ENCODE measurements around the gene AMBRA1. TPM values are rescaled to one million over a fixed set of nuclear protein-coding genes. Genes with fewer than 3 reads are reported as not detected.

AMBRA1 gene
- 12.1 TPM for polyA plus RNA-seq (ENCODE audit: insufficient read length)

GRCh38 chr11:46593550-46594373 is at the start of gene AMBRA1:
Gene AMBRA1 (minus strand): TSS chr11:46594023. CDS start chr11:46548380, 45,643 bp downstream.
- DNase-seq (ENCODE audit: low read depth), result peak; percentile 78

- DNase-seq (ENCODE audit: low read depth), result no peak
Observed at GRCh38 chr11:46643531-46643930, 49.7 kb upstream of the AMBRA1 start.

DNA sequence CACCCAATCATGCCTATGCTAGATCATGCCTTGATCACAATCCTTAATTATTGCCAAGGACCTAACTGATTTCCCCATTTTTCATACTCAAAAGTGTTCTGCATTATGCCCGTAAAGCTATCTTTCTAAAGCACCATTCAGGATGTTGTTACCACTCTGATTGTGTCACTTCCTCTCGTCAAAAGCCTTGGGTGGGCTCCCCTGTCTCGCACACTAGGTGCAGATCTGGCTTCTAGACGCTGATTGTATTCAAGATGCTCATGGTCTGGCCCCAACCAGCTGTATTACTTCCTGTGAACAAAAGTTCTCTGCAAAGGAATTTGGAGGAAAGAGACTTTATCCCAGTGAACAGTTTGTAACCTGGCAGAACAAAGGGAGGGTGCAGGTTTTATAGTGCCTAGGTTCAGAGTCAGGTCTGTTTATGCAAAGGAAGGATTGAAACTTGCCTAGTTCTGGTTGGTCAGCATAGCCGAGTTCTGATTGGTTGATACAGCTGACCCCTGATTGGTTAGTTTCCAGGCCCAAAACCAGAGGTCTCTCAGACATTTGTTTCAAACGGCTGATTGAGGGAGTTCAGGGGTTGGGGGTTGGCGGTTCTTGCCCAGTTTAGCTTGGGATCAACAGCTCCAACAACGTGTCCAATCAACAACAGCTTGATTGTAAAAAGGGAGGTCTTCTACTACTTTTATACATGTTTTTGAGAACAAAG is 49.0 kb upstream of the AMBRA1 start:
- DNase-seq (ENCODE audit: low read depth), result no peak

DNA sequence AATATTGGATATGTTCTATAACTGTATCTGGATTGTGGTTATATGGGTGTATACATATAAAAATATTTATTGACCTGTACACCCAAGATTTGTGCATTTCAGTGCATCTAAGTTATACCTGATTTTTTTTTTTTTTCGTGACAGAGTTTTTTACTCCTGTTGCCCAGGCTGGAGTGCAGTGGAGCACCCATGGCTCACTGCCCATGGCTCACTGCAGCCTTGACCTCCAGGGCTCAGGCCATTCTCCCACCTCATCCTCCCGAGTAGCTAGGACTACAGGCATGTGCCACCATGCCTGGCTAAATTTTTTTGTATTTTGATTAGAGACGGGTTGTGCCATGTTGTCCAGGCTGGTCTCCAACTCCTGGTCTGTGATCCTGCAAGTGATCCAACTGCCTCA is 47.8 kb upstream of the AMBRA1 start:
- DNase-seq (ENCODE audit: low read depth), result no peak

DNA sequence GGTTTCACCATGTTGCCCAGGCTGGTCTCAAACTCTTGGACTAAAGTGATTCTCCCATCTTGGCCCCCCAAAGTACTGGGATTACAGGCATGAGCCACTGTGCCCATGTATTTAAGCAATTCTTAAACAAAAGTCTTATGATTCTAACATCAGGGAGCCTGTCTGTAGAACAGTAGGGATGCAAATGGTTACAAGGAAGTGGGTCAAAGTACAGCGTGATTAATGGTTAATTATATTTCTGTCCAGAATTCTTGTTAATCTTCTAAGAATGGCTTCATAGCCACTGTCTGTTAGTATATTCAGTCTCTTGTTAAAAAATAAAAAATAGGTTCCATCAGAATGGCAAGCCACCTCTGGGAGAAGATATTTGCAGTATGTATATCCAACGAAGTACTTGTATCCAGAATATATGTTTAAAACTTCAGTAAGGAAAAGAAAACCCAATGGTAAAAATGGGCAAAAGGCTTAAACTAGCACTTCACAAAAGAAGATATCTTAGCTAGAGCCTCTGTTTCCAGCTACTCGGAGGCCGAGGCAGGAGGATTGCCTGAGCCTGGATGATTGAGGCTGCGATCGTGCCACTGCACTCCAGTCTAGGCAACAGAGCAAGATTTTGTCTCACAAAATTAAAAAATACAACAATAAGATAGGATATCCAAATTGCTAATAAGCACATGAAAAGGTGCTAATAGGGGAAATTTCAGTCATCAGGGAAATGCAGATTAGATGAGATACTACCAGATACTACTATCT is 46.4 kb upstream of the AMBRA1 start:
- DNase-seq (ENCODE audit: low read depth), result no peak

- no peak for DNase-seq (ENCODE audit: low read depth)
Observed at GRCh38 chr11:46639197-46639839, 45.5 kb upstream of the AMBRA1 start.

DNA sequence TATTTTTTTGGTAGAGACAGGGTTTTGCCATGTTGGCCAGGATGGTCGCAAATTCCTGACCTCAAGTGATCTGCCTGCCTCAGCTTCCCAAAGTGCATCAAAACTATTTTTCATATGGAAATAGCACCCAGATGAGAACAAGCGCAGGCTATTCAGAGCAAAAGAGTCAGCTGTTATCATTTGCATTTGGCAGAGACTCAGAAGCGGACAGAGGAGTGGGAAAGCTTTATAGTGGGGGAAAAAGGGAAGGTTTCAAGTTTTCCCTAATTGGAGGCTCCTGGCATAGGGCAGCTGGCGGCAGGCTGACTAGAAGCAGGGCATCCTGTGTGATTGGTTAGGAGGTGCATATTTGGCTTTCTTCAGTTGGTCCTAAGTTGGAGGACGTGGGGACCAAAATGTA is 43.7 kb upstream of the AMBRA1 start:
- no peak for DNase-seq (ENCODE audit: low read depth)

GRCh38 chr11:46635557-46636139 is 41.8 kb upstream of the AMBRA1 start:
- DNase-seq (ENCODE audit: low read depth), result no peak

DNA sequence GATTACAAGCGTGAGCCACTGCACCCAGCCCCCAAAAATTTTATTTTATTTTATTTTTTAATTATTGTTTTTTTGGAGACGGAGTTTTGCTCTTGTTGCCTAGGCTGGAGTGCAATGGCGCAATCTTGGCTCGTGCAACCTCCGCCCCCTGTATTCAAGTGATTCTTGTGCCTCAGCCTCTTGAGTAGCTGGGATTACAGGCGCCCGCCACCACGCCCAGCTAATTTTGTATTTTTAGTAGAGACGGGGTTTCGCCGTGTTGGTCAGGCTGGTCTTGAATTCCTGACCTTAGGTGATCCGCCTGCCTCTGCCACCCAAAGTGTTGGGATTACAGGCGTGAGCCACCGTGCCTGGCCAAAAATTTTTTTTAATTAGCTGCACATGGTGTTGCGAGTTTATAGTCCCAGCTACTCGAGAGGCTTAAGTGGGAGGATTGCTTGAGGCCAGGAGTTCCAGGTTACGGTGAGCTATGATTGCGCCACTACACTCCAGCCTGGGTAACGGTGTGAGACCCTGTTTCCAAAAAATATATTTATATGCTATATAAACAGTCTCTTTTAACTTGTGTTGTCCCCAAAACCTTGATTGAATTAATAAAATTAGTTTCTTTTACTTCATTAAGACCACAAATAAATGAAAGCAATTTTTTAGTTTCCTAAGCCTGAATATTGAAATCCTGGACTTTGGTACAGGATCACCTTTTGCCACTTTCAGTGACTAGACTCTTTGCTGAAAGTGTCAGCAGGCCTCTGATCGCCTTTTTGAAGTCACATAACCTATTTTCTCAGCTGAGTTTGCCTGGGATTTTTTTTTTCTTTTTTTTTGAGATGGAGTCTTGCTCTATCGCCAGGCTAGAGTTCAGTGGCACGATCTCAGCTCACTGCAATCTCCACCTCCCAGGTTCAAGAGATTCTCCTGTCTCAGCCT is 39.7 kb upstream of the AMBRA1 start:
- DNase-seq (ENCODE audit: low read depth), result no peak

DNA sequence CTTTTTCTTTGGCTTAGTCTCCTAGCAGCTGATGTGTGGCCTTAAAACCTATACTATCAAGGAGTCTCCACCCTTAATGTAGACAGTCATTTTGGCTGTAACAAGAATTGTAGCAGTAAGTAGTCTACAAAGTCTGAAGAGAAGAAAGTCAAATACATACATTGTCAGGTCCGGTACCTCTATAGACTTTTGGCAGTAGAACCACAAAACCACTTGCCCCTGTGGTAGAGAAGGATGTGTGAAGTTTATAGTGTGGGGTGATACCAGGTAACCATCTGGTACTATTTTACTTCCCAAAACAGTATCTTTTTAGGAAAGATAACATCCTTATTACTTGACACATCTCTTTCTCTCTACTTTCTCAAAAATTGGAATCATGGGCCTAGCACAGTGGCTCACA is 38.7 kb upstream of the AMBRA1 start:
- DNase-seq (ENCODE audit: low read depth), result no peak

GRCh38 chr11:46631676-46632075 is 37.9 kb upstream of the AMBRA1 start:
- DNase-seq (ENCODE audit: low read depth), result no peak

- no peak for DNase-seq (ENCODE audit: low read depth)
Observed at GRCh38 chr11:46630237-46630636, 36.4 kb upstream of the AMBRA1 start.

- DNase-seq (ENCODE audit: low read depth), result no peak
Observed at GRCh38 chr11:46628961-46629360, 35.1 kb upstream of the AMBRA1 start.

DNA sequence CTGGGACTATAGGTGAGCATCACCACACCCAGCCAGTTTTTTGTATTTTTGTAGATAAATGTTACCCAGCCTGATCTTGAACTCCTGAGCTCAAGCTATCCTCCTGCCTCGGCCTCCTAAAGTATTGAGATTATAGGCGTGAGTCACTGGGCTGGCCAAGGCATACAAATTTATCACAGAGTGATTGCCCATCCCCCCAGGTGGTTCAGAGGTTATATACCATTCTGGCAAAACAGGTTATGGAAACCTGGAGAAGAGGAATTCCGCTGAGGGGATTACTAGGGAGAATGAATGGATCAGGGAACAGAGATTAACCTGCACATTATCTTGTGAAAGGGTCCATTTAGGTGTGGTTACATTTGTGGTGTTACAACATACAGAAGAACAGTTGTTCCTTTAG is 31.6 kb upstream of the AMBRA1 start:
- no peak for DNase-seq (ENCODE audit: low read depth)

DNA sequence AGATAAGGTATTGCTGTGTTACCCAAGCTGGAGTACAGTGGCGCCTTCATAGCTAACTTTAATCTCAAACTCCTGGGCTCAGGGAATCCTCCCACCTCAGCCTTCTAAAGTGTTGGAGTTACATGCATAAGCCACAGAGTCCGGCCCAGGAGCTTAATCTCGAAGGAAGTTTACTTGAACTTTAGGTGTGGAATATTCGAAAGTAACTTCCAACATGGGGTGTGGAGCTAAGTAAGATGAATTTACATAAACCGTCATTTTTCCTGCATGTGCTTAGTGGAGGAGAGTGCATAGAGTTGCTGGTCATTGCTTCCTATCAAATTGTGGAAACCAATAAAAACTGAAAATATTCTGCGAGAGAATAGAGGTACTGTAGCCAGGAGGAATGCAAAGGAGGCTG is 25.0 kb upstream of the AMBRA1 start:
- no peak for DNase-seq (ENCODE audit: low read depth)

GRCh38 chr11:46617972-46618314 is 24.1 kb upstream of the AMBRA1 start:
- no peak for DNase-seq (ENCODE audit: low read depth)

DNA sequence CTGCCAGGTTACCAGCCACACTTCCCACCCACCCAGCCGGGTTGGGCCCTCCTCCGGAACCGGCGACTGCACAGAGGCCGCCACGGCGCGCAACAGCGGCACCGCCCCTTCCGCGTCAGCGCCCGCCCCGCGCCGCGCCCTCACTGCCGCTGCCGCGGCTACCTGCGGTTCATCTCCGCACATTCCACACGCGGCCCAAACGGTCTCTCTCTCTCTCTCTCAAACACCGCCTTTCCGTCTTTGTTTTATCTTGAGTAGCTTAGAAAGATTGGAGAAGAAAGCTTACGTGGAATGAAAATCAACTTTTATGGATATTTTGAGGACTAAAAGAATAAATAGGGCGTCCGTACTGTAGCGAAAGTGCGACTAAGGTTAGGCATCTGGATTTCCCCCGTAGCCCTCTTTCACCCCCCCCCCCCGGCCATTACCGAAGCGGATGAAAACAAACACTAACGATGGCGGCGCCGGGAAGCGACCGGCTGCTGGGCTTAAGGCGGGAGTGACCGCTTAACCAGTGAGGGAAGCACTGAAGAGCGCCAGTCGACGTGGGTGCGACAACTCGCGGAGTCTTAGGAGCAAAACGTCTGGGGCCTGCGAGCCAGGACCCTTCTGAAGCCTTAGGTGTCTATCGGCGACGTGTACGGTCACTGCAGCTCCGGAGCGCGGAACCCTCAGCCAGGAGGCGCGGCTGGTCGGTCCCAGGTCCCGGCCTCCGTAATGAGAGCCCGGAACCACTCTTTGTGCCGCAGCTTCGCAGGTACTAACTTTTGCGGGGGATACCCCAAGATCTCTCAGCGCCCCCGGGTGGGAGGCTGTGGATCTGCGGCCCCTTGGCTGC is 23.5 kb upstream of the AMBRA1 start, which contains the start of the genes ATG13 and HARBI1:
TSS of gene ATG13 (plus strand) at position 420 of the 838 bp plus-strand sequence. CDS start 26,739 bp downstream, outside the sequence.
TSS of gene HARBI1 (minus strand) at position 94 of the 838 bp plus-strand sequence. CDS start 990 bp downstream, outside the sequence.
- peak; percentile 71 for DNase-seq (ENCODE audit: low read depth)

DNA sequence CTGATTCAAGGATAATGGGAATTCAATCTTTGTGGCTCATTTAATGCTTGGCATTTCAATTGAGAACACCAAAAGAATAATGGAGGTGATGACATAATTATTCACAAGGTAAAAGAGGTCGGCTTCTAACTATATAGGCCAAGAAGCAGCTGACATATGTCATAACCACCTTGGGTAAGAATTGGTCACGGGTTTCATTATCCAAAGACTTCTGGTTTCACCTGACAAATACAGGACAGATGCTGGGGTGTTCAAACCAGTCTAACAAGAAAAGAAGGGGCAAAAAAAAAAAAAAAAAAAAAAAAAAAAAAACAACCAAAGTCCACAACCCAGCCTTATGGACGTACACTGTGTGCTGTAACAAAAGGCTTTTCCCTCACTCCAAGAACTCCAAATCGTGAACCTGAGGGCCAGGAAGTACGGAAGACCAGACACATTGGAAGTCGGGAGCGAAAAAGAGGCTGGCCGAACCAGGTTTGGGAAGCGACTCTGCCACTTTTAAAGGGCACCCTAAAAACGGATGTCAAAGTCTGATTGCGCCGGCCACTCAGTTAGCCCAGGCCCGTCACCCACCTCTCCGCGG is 22.8 kb upstream of the AMBRA1 start:
- DNase-seq (ENCODE audit: low read depth), result no peak

DNA sequence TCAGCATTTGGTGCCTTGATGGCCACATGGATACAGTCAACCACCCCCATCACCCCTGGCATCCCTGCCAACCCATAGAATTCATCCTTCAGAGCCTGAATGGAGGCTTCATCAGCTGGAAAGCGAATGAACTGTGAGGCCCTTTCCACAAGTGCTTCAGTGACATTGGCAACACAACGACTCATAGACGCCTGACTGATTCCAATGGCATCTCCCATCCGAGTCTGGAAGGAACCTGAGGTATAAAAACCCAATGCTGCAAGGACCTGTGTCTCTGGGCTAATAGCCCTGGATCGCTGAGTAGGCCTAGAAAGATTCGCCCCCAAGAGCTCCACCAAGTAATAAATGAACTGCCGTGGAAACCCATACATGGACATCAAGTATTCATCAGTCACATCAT is 21.9 kb upstream of the AMBRA1 start:
- DNase-seq (ENCODE audit: low read depth), result no peak
